K562 (cell line): ENCODE measurements around the gene HMGCL. TPM values are rescaled to one million over a fixed set of nuclear protein-coding genes. Genes with fewer than 3 reads are reported as not detected.

Source experiments
- ETS2 ChIP-seq: IDR thresholded peaks from 2 replicates; pipeline ENCODE4 v1.6.1; 2016; ENCODE audit warnings: borderline replicate concordance, missing genetic modification characterization, mild to moderate bottlenecking, moderate library complexity, missing compliant biosample characterization; ENCODE audit not compliant: poor library complexity, severe bottlenecking
- FOXM1 ChIP-seq, 2 experiments: fragments of 450-650 bp in 1 of 2; sonication (generic) in 1 of 2; formaldehyde crosslinking in 1 of 2; IDR thresholded peaks; 2 replicates each; pipeline versions ENCODE4 v1.6.1 to v1.9.0; 2017 to 2022; ENCODE audit warnings: low read depth in 2 of 2, mild to moderate bottlenecking in 2 of 2, missing genetic modification reagents in 1 of 2, moderate library complexity in 1 of 2
- FOXP1 ChIP-seq: sonication (generic); formaldehyde crosslinking; IDR thresholded peaks from 2 replicates; pipeline ENCODE4 v1.8.0; 2022; ENCODE audit warnings: mild to moderate bottlenecking, missing genetic modification reagents
- NCOR1 ChIP-seq: fragments of 450-650 bp; IDR thresholded peaks from 2 replicates; pipeline ENCODE4 v1.6.1; 2016; ENCODE audit warnings: mild to moderate bottlenecking, moderate library complexity
- NUFIP1 ChIP-seq: fragments of 450-650 bp; IDR thresholded peaks from 2 replicates; pipeline ENCODE4 v1.6.1; 2018; ENCODE audit not compliant: partially characterized antibody
- POLR2B ChIP-seq: fragments of 450-650 bp; IDR thresholded peaks from 2 replicates; pipeline ENCODE4 v1.6.1; 2018; ENCODE audit warnings: low read depth; ENCODE audit not compliant: partially characterized antibody
- PRMT5 ChIP-seq: sonication (generic); formaldehyde crosslinking; IDR thresholded peaks from 2 replicates; pipeline ENCODE4 v1.5.0; 2020; ENCODE audit warnings: missing genetic modification reagents
- PTRF ChIP-seq: fragments of 450-650 bp; IDR thresholded peaks from 2 replicates; pipeline ENCODE4 v1.6.1; 2016; ENCODE audit warnings: mild to moderate bottlenecking, missing genetic modification characterization, missing compliant biosample characterization
- STAT5B ChIP-seq: fragments of 250-450 bp; sonication (Bioruptor Pico); IDR thresholded peaks from 2 replicates; pipeline ENCODE4 v1.8.0; 2021; ENCODE audit warnings: mild to moderate bottlenecking, inconsistent platforms
- TEAD4 ChIP-seq, 2 experiments: sonication (generic) in 1 of 2; formaldehyde crosslinking in 1 of 2; IDR thresholded peaks; 2 replicates each; pipeline versions ENCODE4 v1.6.1 to v1.8.0; 2012 to 2022; ENCODE audit warnings: borderline replicate concordance in 1 of 2, inconsistent platforms in 1 of 2, low read length in 1 of 2, mild to moderate bottlenecking in 1 of 2, missing genetic modification reagents in 1 of 2
- ZFPM2 ChIP-seq: fragments of 250-450 bp; sonication (Bioruptor Pico); IDR thresholded peaks from 2 replicates; pipeline ENCODE4 v1.5.1; 2022; ENCODE audit warnings: mild to moderate bottlenecking
- ZNF3 ChIP-seq: fragments of 250-450 bp; sonication (Bioruptor Pico); IDR thresholded peaks from 2 replicates; pipeline ENCODE4 v1.5.0; 2021; ENCODE audit warnings: mild to moderate bottlenecking, moderate library complexity
- ZNF436 ChIP-seq: fragments of 250-450, 450-650 bp; sonication (Bioruptor Pico); formaldehyde crosslinking; IDR thresholded peaks from 2 replicates; pipeline ENCODE4 v1.7.0; 2020; ENCODE audit warnings: mild to moderate bottlenecking
- ZNF699 ChIP-seq: fragments of 250-450 bp; sonication (Bioruptor Pico); IDR thresholded peaks from 2 replicates; pipeline ENCODE4 v1.8.0; 2021; ENCODE audit warnings: mild to moderate bottlenecking, moderate library complexity; ENCODE audit not compliant: insufficient replicate concordance
- ZNF764 ChIP-seq: fragments of 250-450 bp; sonication (Bioruptor Pico); IDR thresholded peaks from 2 replicates; pipeline ENCODE4 v1.4.0; 2020; ENCODE audit warnings: low read depth, mild to moderate bottlenecking, moderate library complexity
- ZNF780A ChIP-seq: fragments of 250-450 bp; sonication (Bioruptor Pico); IDR thresholded peaks from 2 replicates; pipeline ENCODE4 v1.5.0; 2021; ENCODE audit warnings: mild to moderate bottlenecking
- polyA plus RNA-seq, 8 experiments: library from polyadenylated mRNA; depleted of rRNA in 4 of 8; stranded (reverse) in 5 of 8; unstranded in 3 of 8; fragments of >200 nt; fragmentation: Nextera tagmentation in 2 of 8; fragmentation: Illumina TruSeq in 1 of 8; extraction: Ambion mirVana in 2 of 8; extraction: Trizol in 1 of 8; gene quantifications; 2 replicates each; pipeline versions ENCODE4 v1.2.1 to v1.2.3, GENCODE V29; 2011 to 2014; ENCODE audit warnings: inconsistent platforms in 1 of 8, missing spikeins in 1 of 8
- total RNA-seq, 7 experiments: library from RNA; depleted of rRNA in 6 of 7; stranded (reverse); fragments of >200 nt in 6 of 7; fragmentation: Illumina TruSeq in 2 of 7; extraction: Trizol in 2 of 7; gene quantifications; 2 replicates each; pipeline versions ENCODE4 v1.2.1 to v1.2.3, GENCODE V29; 2011 to 2021; ENCODE audit warnings: low replicate concordance in 1 of 7
- TF ChIP-seq, protein P1 (sequence below), 2 experiments: IDR thresholded peaks; 2 replicates each; pipeline ENCODE4 v1.6.1; 2011; ENCODE audit warnings: borderline replicate concordance in 1 of 2, control low read depth in 1 of 2, low read depth in 1 of 2, low read length in 1 of 2, mild to moderate bottlenecking in 1 of 2, mixed read lengths in 1 of 2, moderate library complexity in 1 of 2; ENCODE audit not compliant: insufficient read depth in 1 of 2, insufficient read length in 1 of 2, poor library complexity in 1 of 2, severe bottlenecking in 1 of 2; ENCODE audit errors: extremely low read depth in 1 of 2
- TF ChIP-seq, protein P2 (sequence below): IDR thresholded peaks from 2 replicates; pipeline ENCODE4 v1.6.1; 2011; ENCODE audit warnings: borderline replicate concordance, low read depth, mild to moderate bottlenecking, moderate library complexity, low read length; ENCODE audit not compliant: insufficient read depth, poor library complexity, severe bottlenecking
- TF ChIP-seq, protein P3 (sequence below): fragments of 450-650 bp; formaldehyde crosslinking; IDR thresholded peaks from 2 replicates; pipeline ENCODE4 v1.4.0; 2020; ENCODE audit warnings: mild to moderate bottlenecking, mixed read lengths
- TF ChIP-seq, protein P4 (sequence below): fragments of 450-650 bp; IDR thresholded peaks from 2 replicates; pipeline ENCODE4 v1.6.1; 2016; ENCODE audit warnings: antibody characterized with exemption

The HMGCL gene
- total and polyA plus RNA-seq, 9 of the 15 experiments (the other 6 are each of a cell fraction or from before 2014, with no cell fraction given), result 18.0 to 82.2 (median 24.2) TPM

DNA sequence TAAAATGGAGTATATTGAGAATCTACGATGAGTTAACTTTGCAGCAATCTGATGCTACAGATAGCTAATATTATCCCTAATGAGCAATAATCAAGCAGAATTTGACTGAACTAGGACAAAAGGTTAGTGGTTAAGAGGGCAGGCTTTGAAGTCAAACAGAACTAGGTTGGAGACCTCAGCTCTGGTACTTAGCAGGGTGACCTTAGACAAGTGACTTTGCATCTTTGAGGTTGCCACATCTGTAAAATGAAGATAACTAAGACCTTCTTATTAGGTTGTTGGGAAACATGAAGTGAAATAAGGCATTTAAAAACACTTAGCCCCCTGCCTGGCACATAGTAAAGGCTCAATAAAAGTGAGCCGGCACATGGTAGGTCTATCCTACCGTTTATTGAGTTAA, 47.2 kb upstream of the HMGCL start (continued):
- TF ChIP-seq, protein P1, sequence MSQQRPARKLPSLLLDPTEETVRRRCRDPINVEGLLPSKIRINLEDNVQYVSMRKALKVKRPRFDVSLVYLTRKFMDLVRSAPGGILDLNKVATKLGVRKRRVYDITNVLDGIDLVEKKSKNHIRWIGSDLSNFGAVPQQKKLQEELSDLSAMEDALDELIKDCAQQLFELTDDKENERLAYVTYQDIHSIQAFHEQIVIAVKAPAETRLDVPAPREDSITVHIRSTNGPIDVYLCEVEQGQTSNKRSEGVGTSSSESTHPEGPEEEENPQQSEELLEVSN (IDR thresholded peaks at IDR 0.05; ENCODE audit: borderline replicate concordance in 1 of 2, extremely low read depth in 1 of 2, insufficient read depth in 1 of 2, insufficient read length in 1 of 2, low read depth in 1 of 2, low read length in 1 of 2, poor library complexity in 1 of 2, severe bottlenecking in 1 of 2), result no peak
- no peak for TF ChIP-seq ZNF764
- no peak for TF ChIP-seq PRMT5 (CRISPR knock-in tag)
- TF ChIP-seq FOXP1, result no peak
- no peak for TF ChIP-seq ZNF436
- TF ChIP-seq FOXM1 (IDR thresholded peaks at IDR 0.05; ENCODE audit: low read depth), result no peak
- TF ChIP-seq FOXM1 (CRISPR knock-in tag; IDR thresholded peaks at IDR 0.05; ENCODE audit: low read depth), result no peak
- no peak for TF ChIP-seq ZNF699
- TF ChIP-seq ZNF780A (CRISPR knock-in tag), result no peak
- TF ChIP-seq, protein P2, sequence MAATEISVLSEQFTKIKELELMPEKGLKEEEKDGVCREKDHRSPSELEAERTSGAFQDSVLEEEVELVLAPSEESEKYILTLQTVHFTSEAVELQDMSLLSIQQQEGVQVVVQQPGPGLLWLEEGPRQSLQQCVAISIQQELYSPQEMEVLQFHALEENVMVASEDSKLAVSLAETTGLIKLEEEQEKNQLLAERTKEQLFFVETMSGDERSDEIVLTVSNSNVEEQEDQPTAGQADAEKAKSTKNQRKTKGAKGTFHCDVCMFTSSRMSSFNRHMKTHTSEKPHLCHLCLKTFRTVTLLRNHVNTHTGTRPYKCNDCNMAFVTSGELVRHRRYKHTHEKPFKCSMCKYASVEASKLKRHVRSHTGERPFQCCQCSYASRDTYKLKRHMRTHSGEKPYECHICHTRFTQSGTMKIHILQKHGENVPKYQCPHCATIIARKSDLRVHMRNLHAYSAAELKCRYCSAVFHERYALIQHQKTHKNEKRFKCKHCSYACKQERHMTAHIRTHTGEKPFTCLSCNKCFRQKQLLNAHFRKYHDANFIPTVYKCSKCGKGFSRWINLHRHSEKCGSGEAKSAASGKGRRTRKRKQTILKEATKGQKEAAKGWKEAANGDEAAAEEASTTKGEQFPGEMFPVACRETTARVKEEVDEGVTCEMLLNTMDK, result no peak
- no peak for TF ChIP-seq STAT5B
- TF ChIP-seq ZNF3 (CRISPR knock-in tag), result no peak
- no peak for TF ChIP-seq PTRF
- TF ChIP-seq TEAD4 (IDR thresholded peaks at IDR 0.05; ENCODE audit: low read length), result peak; percentile 73
- TF ChIP-seq TEAD4 (CRISPR knock-in tag; IDR thresholded peaks at IDR 0.05; ENCODE audit: borderline replicate concordance), result no peak
- no peak for TF ChIP-seq POLR2B
- TF ChIP-seq, protein P3, sequence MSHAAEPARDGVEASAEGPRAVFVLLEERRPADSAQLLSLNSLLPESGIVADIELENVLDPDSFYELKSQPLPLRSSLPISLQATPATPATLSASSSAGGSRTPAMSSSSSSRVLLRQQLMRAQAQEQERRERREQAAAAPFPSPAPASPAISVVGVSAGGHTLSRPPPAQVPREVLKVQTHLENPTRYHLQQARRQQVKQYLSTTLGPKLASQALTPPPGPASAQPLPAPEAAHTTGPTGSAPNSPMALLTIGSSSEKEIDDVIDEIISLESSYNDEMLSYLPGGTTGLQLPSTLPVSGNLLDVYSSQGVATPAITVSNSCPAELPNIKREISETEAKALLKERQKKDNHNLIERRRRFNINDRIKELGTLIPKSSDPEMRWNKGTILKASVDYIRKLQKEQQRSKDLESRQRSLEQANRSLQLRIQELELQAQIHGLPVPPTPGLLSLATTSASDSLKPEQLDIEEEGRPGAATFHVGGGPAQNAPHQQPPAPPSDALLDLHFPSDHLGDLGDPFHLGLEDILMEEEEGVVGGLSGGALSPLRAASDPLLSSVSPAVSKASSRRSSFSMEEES (CRISPR knock-in tag), result no peak
- TF ChIP-seq NUFIP1, result no peak
- TF ChIP-seq NCOR1, result peak; percentile 53
- TF ChIP-seq ETS2, result no peak
- TF ChIP-seq, protein P4, sequence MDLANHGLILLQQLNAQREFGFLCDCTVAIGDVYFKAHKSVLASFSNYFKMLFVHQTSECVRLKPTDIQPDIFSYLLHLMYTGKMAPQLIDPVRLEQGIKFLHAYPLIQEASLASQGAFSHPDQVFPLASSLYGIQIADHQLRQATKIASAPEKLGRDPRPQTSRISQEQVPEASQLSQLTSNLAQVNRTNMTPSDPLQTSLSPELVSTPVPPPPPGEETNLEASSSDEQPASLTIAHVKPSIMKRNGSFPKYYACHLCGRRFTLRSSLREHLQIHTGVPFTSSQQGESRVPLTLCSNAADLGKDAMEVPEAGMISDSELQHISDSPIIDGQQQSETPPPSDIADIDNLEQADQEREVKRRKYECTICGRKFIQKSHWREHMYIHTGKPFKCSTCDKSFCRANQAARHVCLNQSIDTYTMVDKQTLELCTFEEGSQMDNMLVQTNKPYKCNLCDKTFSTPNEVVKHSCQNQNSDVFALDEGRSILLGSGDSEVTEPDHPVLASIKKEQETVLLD, result no peak
- no peak for TF ChIP-seq ZFPM2 (CRISPR knock-in tag)
- TF ChIP-seq, all 486 proteins: peak for 33
